Lower leg skin (tissue), 4 donors: ENCODE data around the gene ISLR. TPM values are rescaled to one million over a fixed set of nuclear protein-coding genes. Genes with fewer than 3 reads are reported as not detected.

Experiments
- DNase-seq, 2 donors: peaks; one replicate each; pipeline ENCODE4 v3.0.0-alpha.2; 2019; ENCODE audit warnings: low spot score in 2 of 2
- H3K4me3 ChIP-seq: fragments of 200-600 bp; sonication (generic); 2 replicates; pipeline ENCODE4 v1.5.1; 2017; ENCODE audit warnings: mild to moderate bottlenecking, low read depth; ENCODE audit not compliant: poor library complexity, severe bottlenecking
- CTCF ChIP-seq, 3 donors: fragments of 450-650 bp; IDR thresholded peaks; one replicate each; pipeline ENCODE4 v1.5.1; 2016; ENCODE audit warnings: antibody characterized with exemption in 3 of 3, mild to moderate bottlenecking in 3 of 3, moderate library complexity in 2 of 3
- POLR2A ChIP-seq, 2 donors: fragments of 450-650 bp; IDR thresholded peaks; one replicate each; pipeline ENCODE4 v1.6.1; 2016 to 2017; ENCODE audit warnings: antibody characterized with exemption in 2 of 2, mild to moderate bottlenecking in 1 of 2, moderate library complexity in 1 of 2
- WGBS, 2 donors: methylation state at CpG; one replicate each; pipeline ENCODE4 v1.1.5; 2018; 5-methylcytosine and 5-hydroxymethylcytosine counted together
- intact Hi-C: fragments of 100-400 bp; cut with DNase I; formaldehyde crosslinking; loops from one replicate; pipeline ENCODE4 v1.15.0; 2023; ENCODE audit warnings: low total_unique reads
- total RNA-seq, 4 donors: library from RNA; depleted of rRNA; stranded (reverse); fragments of >200 nt; gene quantifications; one replicate each; pipeline ENCODE4 v1.1.0, GENCODE V29; 2016

Gene ISLR
- total RNA-seq, 4 donors from 2014 or later = 23.4 to 41.3 (median 26.1) TPM

GRCh38 chr15:74214324-74215021 lies 41.0 kb downstream of the ISLR start:
- no peak overlapping the region for H3K4me3 ChIP-seq
- intact Hi-C loops = no loop called here
- 66 to 68% methylated on average over 6 of the region's 6 CpGs for WGBS, 2 donors
- TF ChIP-seq CTCF (IDR thresholded peaks at IDR 0.05) (no peak), POLR2A (IDR thresholded peaks at IDR 0.05) (no peak)
- DNase-seq = no peak

GRCh38 chr15:74215958-74216357 lies 42.4 kb downstream of the ISLR start:
- WGBS, 2 donors = 83 to 85% methylated on average over 8 of the region's 8 CpGs
- intact Hi-C loops = no loop called here
- no peak for TF ChIP-seq CTCF (IDR thresholded peaks at IDR 0.05)
- DNase-seq = no peak
- no peak overlapping the region for H3K4me3 ChIP-seq

- DNase-seq = no peak
- H3K4me3 ChIP-seq = no peak overlapping the region
- TF ChIP-seq CTCF (IDR thresholded peaks at IDR 0.05) (no peak), POLR2A (IDR thresholded peaks at IDR 0.05) (no peak)
- 77 to 79% methylated on average over 3 of the region's 3 CpGs for WGBS, 2 donors
- intact Hi-C loops = no loop called here
These were observed 43.4 kb downstream of the ISLR start for GRCh38 chr15:74216949-74217348.

- TF ChIP-seq CTCF (IDR thresholded peaks at IDR 0.05) (no peak), POLR2A (IDR thresholded peaks at IDR 0.05) (no peak)
- no peak overlapping the region for H3K4me3 ChIP-seq
- 77 to 80% methylated on average over 9 to 10 of the region's 16 CpGs for WGBS, 2 donors
- no peak for DNase-seq
- intact Hi-C loops = no loop called here
These were observed 44.7 kb downstream of the ISLR start for GRCh38 chr15:74217907-74218885.

- intact Hi-C loops = no loop called here
- TF ChIP-seq POLR2A (IDR thresholded peaks at IDR 0.05) (no peak), CTCF (IDR thresholded peaks at IDR 0.05) (no peak)
- WGBS, 2 donors = 48 to 56% methylated on average over 11 of the region's 11 CpGs
- DNase-seq = no peak
- H3K4me3 ChIP-seq = no peak overlapping the region
These were observed 47.2 kb downstream of the ISLR start for GRCh38 chr15:74220475-74221248.
